A549 (cell line): ENCODE data around the gene SLC11A2.

Experiments used
- BHLHE40 ChIP-seq: IDR thresholded peaks from 2 replicates; pipeline ENCODE4 v1.6.1; 2012; ENCODE audit warnings: low read depth, low read length, inconsistent platforms
- CBX2 ChIP-seq: fragments of 200-600 bp; sonication (generic); IDR thresholded peaks from 2 replicates; pipeline ENCODE4 v1.6.1; 2016; ENCODE audit warnings: low read depth, mild to moderate bottlenecking, borderline replicate concordance
- CHD2 ChIP-seq: fragments of 150-350 bp; IDR thresholded peaks from 2 replicates; pipeline ENCODE4 v1.6.1; 2014; ENCODE audit warnings: low read length; ENCODE audit not compliant: partially characterized antibody
- CHD4 ChIP-seq: fragments of 200-600 bp; sonication (generic); IDR thresholded peaks from 2 replicates; pipeline ENCODE4 v1.6.1; 2016; ENCODE audit warnings: antibody characterized with exemption, mild to moderate bottlenecking, borderline replicate concordance
- CTCF ChIP-seq: fragments of >200 bp; sonication (Bioruptor Twin); formaldehyde crosslinking; IDR thresholded peaks from 3 replicates; pipeline ENCODE4 v1.5.1; 2016
- EP300 ChIP-seq, 2 experiments: fragments of >200 bp; sonication (Bioruptor Twin); formaldehyde crosslinking; IDR thresholded peaks; 2 replicates in 1 of 2; 3 replicates in 1 of 2; pipeline ENCODE4 v1.6.1; 2016 to 2017
- KDM1A ChIP-seq: fragments of 200-600 bp; sonication (generic); IDR thresholded peaks from 2 replicates; pipeline ENCODE4 v1.6.1; 2016; ENCODE audit warnings: low read depth, mild to moderate bottlenecking
- PHF8 ChIP-seq: fragments of 200-600 bp; sonication (generic); IDR thresholded peaks from 2 replicates; pipeline ENCODE4 v1.6.1; 2016; ENCODE audit warnings: low read depth, mild to moderate bottlenecking, antibody characterized with exemption, moderate library complexity, borderline replicate concordance
- POLR2A ChIP-seq: IDR thresholded peaks from 2 replicates; pipeline ENCODE4 v1.6.1; 2012; ENCODE audit warnings: mild to moderate bottlenecking, low read length
- RAD21 ChIP-seq, 2 experiments: fragments of >200 bp in 1 of 2; sonication (Bioruptor Twin) in 1 of 2; formaldehyde crosslinking in 1 of 2; IDR thresholded peaks in 1 of 2; conservative IDR thresholded peaks in 1 of 2; 2 replicates in 1 of 2; 3 replicates in 1 of 2; pipeline ENCODE4 v1.6.1; 2012 to 2018; ENCODE audit warnings: inconsistent platforms in 1 of 2
- REST ChIP-seq: fragments of 200-600 bp; sonication (generic); IDR thresholded peaks from 2 replicates; pipeline ENCODE4 v1.6.1; 2016; ENCODE audit warnings: antibody characterized with exemption, mild to moderate bottlenecking, moderate library complexity
- USF2 ChIP-seq: fragments of 450-650 bp; IDR thresholded peaks from 2 replicates; pipeline ENCODE4 v1.6.1; 2014; ENCODE audit warnings: antibody characterized with exemption
- ZC3H11A ChIP-seq: fragments of 450-650 bp; IDR thresholded peaks from 2 replicates; pipeline ENCODE4 v1.6.1; 2014; ENCODE audit warnings: antibody characterized with exemption, mild to moderate bottlenecking

GRCh38 chr12:51028813-51029150 is 2.6 kb upstream of the SLC11A2 start:
- TF ChIP-seq ZC3H11A (no peak), CTCF (no peak), CBX2 (no peak), EP300 (IDR thresholded peaks at IDR 0.05) (no peak), POLR2A (no peak), PHF8 (no peak), CHD2 (no peak), USF2 (no peak), RAD21 (conservative IDR thresholded peaks at IDR 0.05 in 1 of 2, IDR thresholded peaks at IDR 0.05 in 1 of 2) (no peak), BHLHE40 (no peak), REST (no peak), KDM1A (no peak), CHD4 (no peak)
